Hepatocyte (in vitro differentiated cells): ENCODE results near the gene TMEM178A.

Experiments used
- CTCF ChIP-seq: fragments of 200-600 bp; sonication (generic); IDR thresholded peaks from 2 replicates; pipeline ENCODE4 v1.5.1; 2016; ENCODE audit warnings: antibody characterized with exemption, mild to moderate bottlenecking; ENCODE audit not compliant: poor library complexity
- EZH2 ChIP-seq: fragments of 200-600 bp; sonication (generic); IDR thresholded peaks from 2 replicates; pipeline ENCODE4 v1.6.1; 2016; ENCODE audit warnings: antibody characterized with exemption, mild to moderate bottlenecking, borderline replicate concordance
- EZH2phosphoT487 ChIP-seq: fragments of 200-600 bp; sonication (generic); IDR thresholded peaks from one replicate; pipeline ENCODE4 v1.6.1; 2018; ENCODE audit warnings: antibody characterized with exemption, mild to moderate bottlenecking, low read depth, moderate library complexity; ENCODE audit not compliant: unreplicated experiment, severe bottlenecking

GRCh38 chr2:39732482-39732881, 66.8 kb downstream of the TMEM178A start:
- TF ChIP-seq CTCF, result no peak
- no peak for TF ChIP-seq EZH2phosphoT487
- TF ChIP-seq EZH2, result no peak
